Panc1 (cell line): ENCODE data around the gene QKI. TPM values are rescaled to one million over a fixed set of nuclear protein-coding genes. Genes with fewer than 3 reads are reported as not detected.
"Not testable (repeated sequence)": the region's sequence is repeated elsewhere in the genome, so short reads cannot be mapped to it uniquely, and the experiment has no call there.

Source experiments
- ATAC-seq: fragments of 200-7000 bp; cut with Tn5 transposase; 2 replicates; pipeline ENCODE4 v1.9.1; 2020; ENCODE audit warnings: mild to moderate bottlenecking, moderate library complexity
- BruUV-seq: library from RNA; stranded (reverse); fragments of 400-500 nt; replicated peaks from 2 replicates; lab custom pipeline; 2021; lab: Mats Ljungman, UMichigan
- CTCF ChIA-PET: fragments of 300-600 bp; sonication (Branson Sonifier 250); formaldehyde crosslinking; loops from one replicate; lab custom pipeline; 2022; ENCODE audit warnings: antibody characterized with exemption; lab: Charles Lee
- POLR2A ChIA-PET: fragments of 300-600 bp; sonication (Branson Sonifier 250); formaldehyde crosslinking; loops from one replicate; lab custom pipeline; 2022; ENCODE audit warnings: antibody characterized with exemption; lab: Charles Lee
- DNase-seq: peaks from one replicate; pipeline ENCODE4 v3.0.0-alpha.2; 2010; ENCODE audit warnings: low read depth, low spot score
- H3K27ac ChIP-seq: 2 replicates; pipeline ENCODE4 v1.5.1; 2011; ENCODE audit warnings: mild to moderate bottlenecking, low read length, inconsistent platforms
- H3K27me3 ChIP-seq: fragments of 200-500 bp; sonication (Bioruptor generic); 2 replicates; pipeline ENCODE4 v1.6.0; 2014; ENCODE audit warnings: low read length, inconsistent platforms; ENCODE audit not compliant: control insufficient read depth, insufficient read depth
- H3K36me3 ChIP-seq: fragments of 200-500 bp; sonication (Bioruptor generic); 2 replicates; pipeline ENCODE4 v1.5.1; 2014; ENCODE audit warnings: inconsistent platforms, mild to moderate bottlenecking, low read length, moderate library complexity; ENCODE audit not compliant: control insufficient read depth, insufficient read depth
- H3K4me1 ChIP-seq: 2 replicates; pipeline ENCODE4 v1.5.1; 2011; ENCODE audit warnings: inconsistent platforms, mild to moderate bottlenecking, low read length, moderate library complexity; ENCODE audit not compliant: control insufficient read depth, insufficient read depth
- H3K4me3 ChIP-seq, 2 experiments: 2 replicates each; pipeline ENCODE4 v1.5.1; 2011 to 2012; ENCODE audit warnings: low read depth in 2 of 2, low read length in 2 of 2, mild to moderate bottlenecking in 2 of 2, inconsistent platforms in 1 of 2, moderate library complexity in 1 of 2
- H3K9me3 ChIP-seq: fragments of 200-500 bp; sonication (Bioruptor generic); 2 replicates; pipeline ENCODE4 v1.5.1; 2014; ENCODE audit warnings: low read depth, mild to moderate bottlenecking, inconsistent platforms, low read length, moderate library complexity; ENCODE audit not compliant: control insufficient read depth, insufficient read depth
- POLR2AphosphoS5 ChIP-seq: IDR thresholded peaks from 2 replicates; pipeline ENCODE4 v1.6.1; 2012; ENCODE audit warnings: mild to moderate bottlenecking, low read depth, low read length, moderate library complexity
- SIN3A ChIP-seq: IDR thresholded peaks from 2 replicates; pipeline ENCODE4 v1.6.1; 2012; ENCODE audit warnings: low read depth, mild to moderate bottlenecking, low read length, moderate library complexity, borderline replicate concordance; ENCODE audit not compliant: insufficient read depth
- TCF7L2 ChIP-seq: IDR thresholded peaks from 2 replicates; pipeline ENCODE4 v1.6.1; 2011; ENCODE audit warnings: mild to moderate bottlenecking, low read depth, low read length, inconsistent platforms
- in situ Hi-C: cut with HindIII; loops from 2 replicates; pipeline ENCODE4 v1.10.0; 2016; ENCODE audit warnings: low sequenced_read_pairs, low pct_unique_long_range_greater_than_20kb
- intact Hi-C: fragments of 100-400 bp; cut with micrococcal nuclease; formaldehyde crosslinking; loops from one replicate; pipeline ENCODE4 v1.10.0; 2022; ENCODE audit not compliant: unreplicated experiment
- total RNA-seq: library from RNA; stranded (reverse); gene quantifications from one replicate; pipeline ENCODE4 v1.2.1, GENCODE V29; 2021; ENCODE audit not compliant: unreplicated experiment
- TF ChIP-seq, protein P1 (sequence below), 2 experiments: IDR thresholded peaks; 2 replicates each; pipeline ENCODE4 v1.6.1; 2011 to 2012; ENCODE audit warnings: low read depth in 2 of 2, control low read depth in 1 of 2, low read length in 1 of 2, mild to moderate bottlenecking in 1 of 2, moderate library complexity in 1 of 2; ENCODE audit not compliant: insufficient read depth in 1 of 2
- TF ChIP-seq, protein P2 (sequence below): fragments of 450-650 bp; IDR thresholded peaks from 2 replicates; pipeline ENCODE4 v1.5.1; 2017; ENCODE audit warnings: mild to moderate bottlenecking

QKI gene
- total RNA-seq, 1 experiment from 2014 or later = 176 TPM

DNA sequence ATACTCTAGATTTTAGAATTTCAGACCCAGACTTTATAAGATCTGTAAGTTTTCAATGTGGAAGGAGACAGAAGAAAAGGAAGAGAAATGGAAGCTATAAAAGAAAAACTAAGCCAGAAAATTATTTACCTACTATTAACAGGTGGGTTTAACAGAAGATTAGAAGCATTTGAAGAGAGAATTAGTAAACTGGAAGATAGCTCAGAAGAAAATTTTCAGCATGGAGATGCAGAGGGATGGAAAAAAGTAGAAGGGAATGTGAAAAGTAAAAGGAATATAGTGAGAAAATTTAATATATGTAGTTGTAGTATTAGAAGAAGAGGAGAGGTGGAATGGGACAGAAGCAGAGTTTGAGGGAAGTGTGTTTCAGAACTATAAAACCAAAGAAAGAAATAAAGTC lies 56.1 kb downstream of the QKI start:
- H3K4me1 ChIP-seq = no peaks in the 10 kb centered on the region; the same call in 1 of the 2 replicates
- intact Hi-C loops (no loop called here), in situ Hi-C loops (no loop called here)
- peaks cover 2% of the 10 kb centered on the region; the same call in 1 of the 2 replicates for H3K36me3 ChIP-seq
- CTCF ChIA-PET = no interaction called here
- no TSS peak for BruUV-seq
- no peak for DNase-seq
- no peak for ATAC-seq
- H3K9me3 ChIP-seq = peaks cover 35% of the 10 kb centered on the region
- no peaks in the 10 kb centered on the region for H3K27me3 ChIP-seq
- POLR2A ChIA-PET = no interaction called here
- H3K27ac ChIP-seq = no peak overlapping the region
- no peak overlapping the region for H3K4me3 ChIP-seq
- TF ChIP-seq, protein P1, sequence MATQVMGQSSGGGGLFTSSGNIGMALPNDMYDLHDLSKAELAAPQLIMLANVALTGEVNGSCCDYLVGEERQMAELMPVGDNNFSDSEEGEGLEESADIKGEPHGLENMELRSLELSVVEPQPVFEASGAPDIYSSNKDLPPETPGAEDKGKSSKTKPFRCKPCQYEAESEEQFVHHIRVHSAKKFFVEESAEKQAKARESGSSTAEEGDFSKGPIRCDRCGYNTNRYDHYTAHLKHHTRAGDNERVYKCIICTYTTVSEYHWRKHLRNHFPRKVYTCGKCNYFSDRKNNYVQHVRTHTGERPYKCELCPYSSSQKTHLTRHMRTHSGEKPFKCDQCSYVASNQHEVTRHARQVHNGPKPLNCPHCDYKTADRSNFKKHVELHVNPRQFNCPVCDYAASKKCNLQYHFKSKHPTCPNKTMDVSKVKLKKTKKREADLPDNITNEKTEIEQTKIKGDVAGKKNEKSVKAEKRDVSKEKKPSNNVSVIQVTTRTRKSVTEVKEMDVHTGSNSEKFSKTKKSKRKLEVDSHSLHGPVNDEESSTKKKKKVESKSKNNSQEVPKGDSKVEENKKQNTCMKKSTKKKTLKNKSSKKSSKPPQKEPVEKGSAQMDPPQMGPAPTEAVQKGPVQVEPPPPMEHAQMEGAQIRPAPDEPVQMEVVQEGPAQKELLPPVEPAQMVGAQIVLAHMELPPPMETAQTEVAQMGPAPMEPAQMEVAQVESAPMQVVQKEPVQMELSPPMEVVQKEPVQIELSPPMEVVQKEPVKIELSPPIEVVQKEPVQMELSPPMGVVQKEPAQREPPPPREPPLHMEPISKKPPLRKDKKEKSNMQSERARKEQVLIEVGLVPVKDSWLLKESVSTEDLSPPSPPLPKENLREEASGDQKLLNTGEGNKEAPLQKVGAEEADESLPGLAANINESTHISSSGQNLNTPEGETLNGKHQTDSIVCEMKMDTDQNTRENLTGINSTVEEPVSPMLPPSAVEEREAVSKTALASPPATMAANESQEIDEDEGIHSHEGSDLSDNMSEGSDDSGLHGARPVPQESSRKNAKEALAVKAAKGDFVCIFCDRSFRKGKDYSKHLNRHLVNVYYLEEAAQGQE (IDR thresholded peaks at IDR 0.05; ENCODE audit: insufficient read depth in 1 of 2, low read depth in 2 of 2, low read length in 1 of 2) = no peak

DNA sequence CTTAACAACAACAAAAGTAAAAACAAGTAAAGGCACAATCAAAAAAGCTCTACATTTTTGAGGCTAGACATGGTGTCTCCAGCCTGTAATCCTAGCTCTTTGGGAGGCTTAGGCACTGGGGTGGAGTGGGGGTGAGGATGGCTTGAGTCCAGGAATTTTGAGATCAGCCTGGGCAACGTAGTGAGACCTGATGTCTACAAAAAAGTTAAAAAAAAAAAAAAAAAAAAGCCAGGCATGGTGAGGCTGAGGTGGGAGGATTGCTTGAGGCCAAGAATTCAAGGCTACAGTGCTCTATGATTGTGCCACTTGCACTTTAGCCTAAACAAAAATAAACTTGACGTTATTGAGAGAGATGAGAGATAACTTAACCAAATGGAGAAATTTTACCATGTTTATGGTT lies 60.1 kb downstream of the QKI start:
- Histone ChIP-seq H3K36me3 (peaks cover 4% of the 10 kb centered on the region; the same call in 1 of the 2 replicates), H3K27ac (no peak overlapping the region), H3K4me1 (peaks cover 4% of the 10 kb centered on the region; the same call in 1 of the 2 replicates), H3K9me3 (peaks cover 24% of the 10 kb centered on the region), H3K4me3 (no peak overlapping the region), H3K27me3 (no peaks in the 10 kb centered on the region)
- no peak for TF ChIP-seq POLR2AphosphoS5
- TF ChIP-seq, protein P2, sequence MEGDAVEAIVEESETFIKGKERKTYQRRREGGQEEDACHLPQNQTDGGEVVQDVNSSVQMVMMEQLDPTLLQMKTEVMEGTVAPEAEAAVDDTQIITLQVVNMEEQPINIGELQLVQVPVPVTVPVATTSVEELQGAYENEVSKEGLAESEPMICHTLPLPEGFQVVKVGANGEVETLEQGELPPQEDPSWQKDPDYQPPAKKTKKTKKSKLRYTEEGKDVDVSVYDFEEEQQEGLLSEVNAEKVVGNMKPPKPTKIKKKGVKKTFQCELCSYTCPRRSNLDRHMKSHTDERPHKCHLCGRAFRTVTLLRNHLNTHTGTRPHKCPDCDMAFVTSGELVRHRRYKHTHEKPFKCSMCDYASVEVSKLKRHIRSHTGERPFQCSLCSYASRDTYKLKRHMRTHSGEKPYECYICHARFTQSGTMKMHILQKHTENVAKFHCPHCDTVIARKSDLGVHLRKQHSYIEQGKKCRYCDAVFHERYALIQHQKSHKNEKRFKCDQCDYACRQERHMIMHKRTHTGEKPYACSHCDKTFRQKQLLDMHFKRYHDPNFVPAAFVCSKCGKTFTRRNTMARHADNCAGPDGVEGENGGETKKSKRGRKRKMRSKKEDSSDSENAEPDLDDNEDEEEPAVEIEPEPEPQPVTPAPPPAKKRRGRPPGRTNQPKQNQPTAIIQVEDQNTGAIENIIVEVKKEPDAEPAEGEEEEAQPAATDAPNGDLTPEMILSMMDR = no peak
- no peak for TF ChIP-seq SIN3A
- TF ChIP-seq TCF7L2 = no peak
- TF ChIP-seq, protein P1 (IDR thresholded peaks at IDR 0.05; ENCODE audit: insufficient read depth in 1 of 2, low read depth in 2 of 2, low read length in 1 of 2) = no peak
- in situ Hi-C loops = no loop called here
- intact Hi-C loops = no loop called here
- DNase-seq = no peak
- ATAC-seq = no peak
- POLR2A ChIA-PET = interaction anchor here (0.7 kb wide), 1 partner anchor 15 kb away, joined by 8 read pairs; no protein-coding TSS in a partner anchor
- no TSS peak for BruUV-seq
- CTCF ChIA-PET = no interaction called here

DNA sequence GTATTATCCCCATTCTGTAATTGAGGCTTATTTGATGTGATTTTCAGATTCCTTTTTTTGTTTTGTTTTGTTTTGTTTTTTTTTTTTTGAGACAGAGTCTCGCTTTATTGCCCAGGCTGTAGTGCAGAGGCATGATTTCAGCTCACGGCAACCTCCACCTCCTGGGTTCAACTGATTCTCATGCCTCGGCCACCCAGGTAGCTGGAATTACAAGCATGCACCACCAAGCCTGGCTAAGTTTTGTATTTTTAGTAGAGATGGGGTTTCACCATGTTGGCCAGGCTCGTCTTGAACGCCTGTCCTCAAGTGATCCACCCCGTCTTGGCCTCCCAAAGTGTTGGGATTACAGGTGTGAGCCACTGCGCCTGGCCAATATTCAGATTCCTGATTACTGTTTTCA lies 62.4 kb downstream of the QKI start:
- CTCF ChIA-PET, H3K36me3 ChIP-seq, H3K4me3 ChIP-seq, BruUV-seq, DNase-seq, in situ Hi-C loops, H3K27me3 ChIP-seq, H3K27ac ChIP-seq, H3K9me3 ChIP-seq, intact Hi-C loops, ATAC-seq, H3K4me1 ChIP-seq: not testable (repeated sequence)
- POLR2A ChIA-PET = interaction anchor here (0.6 to 0.7 kb wide), 2 partner anchors 11 to 14 kb away, joined by 3 to 8 read pairs; no protein-coding TSS in a partner anchor
